IPS-20b (cell line): ENCODE results near the gene TAS2R39.
"Not testable (repeated sequence)": the region's sequence is repeated elsewhere in the genome, so short reads cannot be mapped to it uniquely, and the experiment has no call there.

Source experiments
- H3K27ac ChIP-seq: one replicate; pipeline ENCODE4 v1.5.1; 2013; ENCODE audit warnings: low read length
- H3K27me3 ChIP-seq: 2 replicates; pipeline ENCODE4 v1.6.1; 2013; ENCODE audit warnings: mild to moderate bottlenecking, low read length, inconsistent platforms; ENCODE audit not compliant: insufficient read depth
- H3K36me3 ChIP-seq: 2 replicates; pipeline ENCODE4 v1.6.1; 2013; ENCODE audit warnings: low read depth, mild to moderate bottlenecking, inconsistent platforms, low read length, moderate library complexity; ENCODE audit not compliant: insufficient read depth
- H3K4me1 ChIP-seq: 2 replicates; pipeline ENCODE4 v1.6.1; 2013; ENCODE audit warnings: mild to moderate bottlenecking, control low read depth, inconsistent platforms, low read length, moderate library complexity; ENCODE audit not compliant: insufficient read depth
- H3K4me3 ChIP-seq: 2 replicates; pipeline ENCODE4 v1.5.1; 2013; ENCODE audit warnings: mild to moderate bottlenecking, low read length, inconsistent platforms
- H3K9ac ChIP-seq: 2 replicates; pipeline ENCODE4 v1.6.1; 2013; ENCODE audit warnings: low read depth, mild to moderate bottlenecking, inconsistent platforms, low read length, moderate library complexity
- H3K9me3 ChIP-seq: 2 replicates; pipeline ENCODE4 v1.6.1; 2013; ENCODE audit warnings: mild to moderate bottlenecking, low read depth, low read length, inconsistent platforms; ENCODE audit not compliant: insufficient read depth

The TAS2R39 gene

GRCh38 chr7:143185551-143185950 lies 2.3 kb downstream of the TAS2R39 start:
- no peaks in the 10 kb centered on the region for H3K27me3 ChIP-seq
- no peaks in the 10 kb centered on the region; the same call in 1 of the 2 replicates for H3K4me1 ChIP-seq
- no peak overlapping the region for H3K27ac ChIP-seq
- no peak overlapping the region for H3K4me3 ChIP-seq
- H3K9me3 ChIP-seq = no peaks in the 10 kb centered on the region
- H3K36me3 ChIP-seq = no peaks in the 10 kb centered on the region
- H3K9ac ChIP-seq = no peak overlapping the region

GRCh38 chr7:143188994-143189393 lies 5.8 kb downstream of the TAS2R39 start:
- Histone ChIP-seq H3K27me3 (no peaks in the 10 kb centered on the region), H3K9ac (no peak overlapping the region), H3K36me3 (no peaks in the 10 kb centered on the region), H3K27ac (no peak overlapping the region), H3K4me3 (no peak overlapping the region), H3K9me3 (no peaks in the 10 kb centered on the region), H3K4me1 (no peaks in the 10 kb centered on the region; the same call in 1 of the 2 replicates)

DNA sequence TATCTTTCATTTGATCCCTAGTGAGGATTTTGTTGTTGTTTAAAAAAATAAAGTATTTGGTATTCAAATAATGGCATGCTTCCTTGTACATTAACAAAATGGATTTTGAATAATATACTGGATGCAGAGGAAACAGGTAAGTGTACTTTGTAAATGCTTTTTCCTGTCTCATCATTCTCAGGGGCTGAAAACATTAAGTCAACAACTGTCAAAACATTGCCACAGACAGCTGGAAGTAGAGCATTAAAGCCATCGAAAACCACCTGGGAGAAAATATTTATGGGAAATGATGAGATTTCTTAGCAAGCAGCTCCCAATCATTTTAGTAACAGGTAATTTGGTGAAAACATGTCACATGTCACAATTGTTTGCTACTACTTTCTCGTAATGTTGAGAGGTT lies 10.7 kb downstream of the TAS2R39 start:
- H3K27ac ChIP-seq = no peak overlapping the region
- no peak overlapping the region for H3K9ac ChIP-seq
- no peaks in the 10 kb centered on the region for H3K9me3 ChIP-seq
- no peak overlapping the region for H3K4me3 ChIP-seq
- no peaks in the 10 kb centered on the region for H3K36me3 ChIP-seq
- H3K4me1 ChIP-seq = no peaks in the 10 kb centered on the region
- no peaks in the 10 kb centered on the region for H3K27me3 ChIP-seq

DNA sequence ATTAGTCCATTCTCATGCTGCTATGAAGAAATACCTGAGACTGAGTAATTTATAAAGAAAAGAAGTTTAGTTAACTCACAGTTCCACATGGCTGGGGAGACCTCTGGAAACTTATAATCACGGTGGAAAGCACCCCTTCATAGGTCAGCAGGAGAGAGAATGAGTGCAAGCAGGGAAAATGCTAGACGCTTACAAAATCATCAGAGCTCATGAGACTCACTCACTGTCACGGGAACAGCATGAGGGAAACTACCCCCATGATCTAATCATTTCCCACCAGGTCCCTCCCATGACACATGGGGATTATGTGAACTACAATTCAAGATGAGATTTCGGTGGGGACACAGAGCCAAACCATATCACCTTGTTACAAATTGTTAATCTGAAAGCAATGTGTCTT lies 15.8 kb downstream of the TAS2R39 start:
- H3K36me3 ChIP-seq = no peaks in the 10 kb centered on the region
- H3K27ac ChIP-seq = no peak overlapping the region
- no peaks in the 10 kb centered on the region for H3K9me3 ChIP-seq
- no peak overlapping the region for H3K4me3 ChIP-seq
- H3K4me1 ChIP-seq = no peaks in the 10 kb centered on the region
- no peak overlapping the region for H3K9ac ChIP-seq
- H3K27me3 ChIP-seq = no peaks in the 10 kb centered on the region

GRCh38 chr7:143202161-143202560 lies 18.9 kb downstream of the TAS2R39 start:
- H3K27ac ChIP-seq = no peak overlapping the region
- 0 out of 2 replicates have a peak, but pooled peaks cover 4% of the 10 kb centered on the region for H3K4me1 ChIP-seq
- H3K4me3 ChIP-seq = no peak overlapping the region

DNA sequence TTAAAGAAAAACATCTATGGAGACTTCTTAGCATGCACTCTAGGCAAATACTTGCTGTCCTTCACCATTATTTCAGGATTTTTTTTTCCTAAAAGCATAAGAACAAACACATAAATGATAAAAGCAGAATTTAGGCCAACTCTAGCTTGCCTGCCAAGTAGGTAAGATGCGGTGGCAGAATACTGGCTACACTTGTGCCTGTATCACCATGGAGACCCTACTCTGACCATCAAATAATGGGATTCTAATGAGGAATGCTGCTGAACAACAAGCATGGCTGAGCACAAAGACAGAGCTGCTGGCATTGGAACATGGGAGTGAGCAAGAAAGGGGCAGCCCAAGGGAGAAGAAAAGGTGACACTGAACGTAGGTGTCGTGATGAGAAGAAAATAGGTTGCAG lies 20.2 kb downstream of the TAS2R39 start:
- Histone ChIP-seq H3K27me3 (no peaks in the 10 kb centered on the region), H3K9me3 (no peaks in the 10 kb centered on the region), H3K9ac (no peak overlapping the region), H3K4me1 (0 out of 2 replicates have a peak, but pooled peaks cover 4% of the 10 kb centered on the region), H3K4me3 (no peak overlapping the region), H3K36me3 (no peaks in the 10 kb centered on the region), H3K27ac (no peak overlapping the region)

More at GRCh38 chr7:143202161-143202560, 18.9 kb downstream of the TAS2R39 start:
- Histone ChIP-seq H3K36me3 (no peaks in the 10 kb centered on the region), H3K9me3 (no peaks in the 10 kb centered on the region), H3K27me3 (no peaks in the 10 kb centered on the region), H3K9ac (no peak overlapping the region)

- Histone ChIP-seq H3K9ac (no peak overlapping the region), H3K9me3 (no peaks in the 10 kb centered on the region), H3K27ac (no peak overlapping the region), H3K27me3 (no peaks in the 10 kb centered on the region), H3K4me3 (no peak overlapping the region), H3K36me3 (no peaks in the 10 kb centered on the region), H3K4me1 (0 out of 2 replicates have a peak, but pooled peaks cover 4% of the 10 kb centered on the region)
Observed at GRCh38 chr7:143205560-143206293, 22.5 kb downstream of the TAS2R39 start.

GRCh38 chr7:143210541-143210940 lies 27.3 kb downstream of the TAS2R39 start:
- Histone ChIP-seq H3K4me3 (no peak overlapping the region), H3K9me3 (no peaks in the 10 kb centered on the region), H3K9ac (no peak overlapping the region), H3K27ac (no peak overlapping the region), H3K36me3 (no peaks in the 10 kb centered on the region), H3K4me1 (no peaks in the 10 kb centered on the region), H3K27me3 (no peaks in the 10 kb centered on the region)

DNA sequence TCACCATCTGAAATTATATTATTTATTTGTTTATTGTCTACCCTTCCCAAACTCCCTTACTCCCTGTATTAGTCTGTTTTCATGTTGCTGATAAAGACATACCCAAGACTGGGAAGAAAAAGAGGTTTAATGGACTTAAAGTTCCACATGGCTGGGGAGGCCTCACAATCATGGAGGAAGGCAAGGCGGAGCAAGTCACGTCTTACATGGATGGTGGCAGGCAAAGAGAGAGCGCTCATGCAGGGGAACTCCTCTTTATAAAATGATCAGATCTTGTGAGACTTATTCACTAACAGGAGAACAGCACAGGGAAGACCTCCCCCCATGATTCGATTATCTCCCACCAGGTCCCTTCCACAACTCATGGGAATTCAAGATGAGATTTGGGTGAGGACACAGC lies 30.3 kb downstream of the TAS2R39 start:
- H3K9ac ChIP-seq, H3K36me3 ChIP-seq, H3K4me1 ChIP-seq, H3K9me3 ChIP-seq, H3K4me3 ChIP-seq, H3K27me3 ChIP-seq, H3K27ac ChIP-seq: not testable (repeated sequence)

DNA sequence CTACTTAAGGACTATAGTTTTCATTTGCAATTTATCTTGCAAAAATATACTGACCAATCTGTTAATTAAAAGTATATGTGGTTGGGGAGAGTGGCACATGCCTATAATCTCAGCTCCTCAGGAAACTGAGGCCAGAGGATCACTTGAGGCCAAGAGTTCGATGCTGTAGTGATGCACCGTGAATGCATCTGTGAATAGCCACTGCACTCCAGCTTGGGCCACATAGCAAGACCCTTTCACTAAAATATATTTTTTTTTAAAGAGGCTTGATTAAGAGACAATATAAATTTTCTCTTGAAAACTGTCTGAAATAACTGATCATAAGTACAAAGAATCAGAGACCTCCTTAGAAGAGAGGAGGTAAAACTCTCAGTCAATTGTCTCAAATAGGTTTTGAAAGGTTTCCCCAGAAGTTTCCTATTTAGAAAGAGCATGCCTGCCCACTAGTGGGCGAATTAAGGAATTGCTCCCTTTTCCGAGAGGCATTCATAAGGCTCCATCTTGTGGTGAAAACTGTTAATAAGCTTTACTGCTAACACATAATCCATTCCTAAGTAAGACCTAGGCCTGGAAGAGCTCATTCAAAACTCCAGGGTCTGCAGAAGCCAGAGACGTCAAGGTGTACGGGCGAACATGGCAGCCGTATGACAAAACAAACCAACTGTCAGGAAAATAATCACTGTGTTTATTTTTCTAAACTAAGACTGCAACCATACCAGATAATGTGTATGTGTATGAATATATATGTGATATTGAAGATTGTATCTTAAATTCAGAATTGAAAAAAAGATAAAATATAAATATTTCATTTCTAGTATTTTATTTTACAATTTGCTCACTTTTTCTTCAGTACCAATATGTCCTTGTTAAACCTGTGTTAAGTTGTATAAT lies 31.8 kb downstream of the TAS2R39 start:
- Histone ChIP-seq H3K27ac (no peak overlapping the region), H3K36me3 (no peaks in the 10 kb centered on the region), H3K4me1 (no peaks in the 10 kb centered on the region), H3K9me3 (no peaks in the 10 kb centered on the region), H3K4me3 (no peak overlapping the region), H3K27me3 (no peaks in the 10 kb centered on the region), H3K9ac (no peak overlapping the region)

DNA sequence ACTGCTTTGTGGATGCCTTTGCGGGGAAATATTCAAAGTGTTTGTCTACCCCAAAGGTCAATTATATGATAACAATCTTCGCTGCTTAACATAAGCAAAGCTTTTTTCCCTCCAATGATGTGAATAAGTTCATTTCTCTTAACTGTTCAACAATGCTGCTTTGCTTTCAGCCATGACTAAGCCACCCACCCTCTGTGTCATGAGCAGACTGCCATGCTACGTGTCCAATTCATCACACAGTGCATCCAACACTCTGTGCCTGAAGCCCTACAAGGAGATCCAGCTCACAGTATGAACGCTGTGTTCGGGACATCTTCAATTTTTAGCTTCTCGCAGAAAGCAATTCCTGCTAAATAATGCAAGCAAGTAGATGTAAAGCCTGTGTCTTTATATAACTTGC lies 32.9 kb downstream of the TAS2R39 start:
- Histone ChIP-seq H3K27ac (no peak overlapping the region), H3K36me3 (no peaks in the 10 kb centered on the region), H3K9ac (no peak overlapping the region), H3K9me3 (no peaks in the 10 kb centered on the region), H3K27me3 (no peaks in the 10 kb centered on the region), H3K4me3 (no peak overlapping the region), H3K4me1 (no peaks in the 10 kb centered on the region)

GRCh38 chr7:143216686-143217085 lies 33.5 kb downstream of the TAS2R39 start:
- no peaks in the 10 kb centered on the region for H3K36me3 ChIP-seq
- H3K4me1 ChIP-seq = no peaks in the 10 kb centered on the region
- no peak overlapping the region for H3K9ac ChIP-seq
- H3K9me3 ChIP-seq = no peaks in the 10 kb centered on the region
- H3K27me3 ChIP-seq = no peaks in the 10 kb centered on the region
- no peak overlapping the region for H3K27ac ChIP-seq
- H3K4me3 ChIP-seq = no peak overlapping the region
